ENCODE data around the gene MAPK7.

- TF ChIP-seq, protein P1, sequence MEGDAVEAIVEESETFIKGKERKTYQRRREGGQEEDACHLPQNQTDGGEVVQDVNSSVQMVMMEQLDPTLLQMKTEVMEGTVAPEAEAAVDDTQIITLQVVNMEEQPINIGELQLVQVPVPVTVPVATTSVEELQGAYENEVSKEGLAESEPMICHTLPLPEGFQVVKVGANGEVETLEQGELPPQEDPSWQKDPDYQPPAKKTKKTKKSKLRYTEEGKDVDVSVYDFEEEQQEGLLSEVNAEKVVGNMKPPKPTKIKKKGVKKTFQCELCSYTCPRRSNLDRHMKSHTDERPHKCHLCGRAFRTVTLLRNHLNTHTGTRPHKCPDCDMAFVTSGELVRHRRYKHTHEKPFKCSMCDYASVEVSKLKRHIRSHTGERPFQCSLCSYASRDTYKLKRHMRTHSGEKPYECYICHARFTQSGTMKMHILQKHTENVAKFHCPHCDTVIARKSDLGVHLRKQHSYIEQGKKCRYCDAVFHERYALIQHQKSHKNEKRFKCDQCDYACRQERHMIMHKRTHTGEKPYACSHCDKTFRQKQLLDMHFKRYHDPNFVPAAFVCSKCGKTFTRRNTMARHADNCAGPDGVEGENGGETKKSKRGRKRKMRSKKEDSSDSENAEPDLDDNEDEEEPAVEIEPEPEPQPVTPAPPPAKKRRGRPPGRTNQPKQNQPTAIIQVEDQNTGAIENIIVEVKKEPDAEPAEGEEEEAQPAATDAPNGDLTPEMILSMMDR (conservative IDR thresholded peaks at IDR 0.05), result no peak
- no peak for TF ChIP-seq EZH2 (IDR thresholded peaks at IDR 0.05; ENCODE audit: low read depth)
These were observed 48.0 kb upstream of the MAPK7 start for GRCh38 chr17:19330271-19330670.
